ENCODE measurements around the gene BTNL3.

Gene BTNL3

GRCh38 chr5:181020688-181021087 lies 32.0 kb downstream of the BTNL3 start:
- H3K9ac ChIP-seq: no peak overlapping the region
- H3K27me3 ChIP-seq (ENCODE audit: control insufficient read depth, insufficient read depth, low read length): no peaks in the 10 kb centered on the region
- no peaks in the 10 kb centered on the region for H3K79me2 ChIP-seq
- no peaks in the 10 kb centered on the region for H3K36me3 ChIP-seq (ENCODE audit: control insufficient read depth, insufficient read depth, low read length)
- TF ChIP-seq CTCF (IDR thresholded peaks at IDR 0.05): no peak
- no peak overlapping the region for H3K4me3 ChIP-seq (ENCODE audit: low read depth, low read length)
- no peak overlapping the region for H3K4me2 ChIP-seq (ENCODE audit: low read length)
- no peaks in the 10 kb centered on the region for H3K4me1 ChIP-seq
- no peak overlapping the region for H2AFZ ChIP-seq
- H3K27ac ChIP-seq: no peak overlapping the region
- H3K9me3 ChIP-seq (ENCODE audit: control insufficient read depth, low read length): no peaks in the 10 kb centered on the region

- H3K79me2 ChIP-seq: no peaks in the 10 kb centered on the region
- H3K27me3 ChIP-seq (ENCODE audit: control insufficient read depth, insufficient read depth, low read length): no peaks in the 10 kb centered on the region
- H3K4me2 ChIP-seq (ENCODE audit: low read length): no peak overlapping the region
- H3K27ac ChIP-seq: no peak overlapping the region
- H3K4me3 ChIP-seq (ENCODE audit: low read depth, low read length): no peak overlapping the region
- H3K4me1 ChIP-seq: no peaks in the 10 kb centered on the region
- no peak overlapping the region for H2AFZ ChIP-seq
- H3K9me3 ChIP-seq (ENCODE audit: control insufficient read depth, low read length): no peaks in the 10 kb centered on the region
- no peak for TF ChIP-seq CTCF (IDR thresholded peaks at IDR 0.05)
- no peaks in the 10 kb centered on the region for H3K36me3 ChIP-seq (ENCODE audit: control insufficient read depth, insufficient read depth, low read length)
- no peak overlapping the region for H3K9ac ChIP-seq
Observed at GRCh38 chr5:181024245-181025064, 35.8 kb downstream of the BTNL3 start.

GRCh38 chr5:181027452-181028031 lies 38.9 kb downstream of the BTNL3 start:
- Histone ChIP-seq H3K9ac (no peak overlapping the region), H3K4me1 (no peaks in the 10 kb centered on the region), H3K79me2 (no peaks in the 10 kb centered on the region), H3K9me3 (ENCODE audit: control insufficient read depth, low read length) (no peaks in the 10 kb centered on the region), H2AFZ (no peak overlapping the region), H3K27ac (no peak overlapping the region), H3K4me3 (ENCODE audit: low read depth, low read length) (no peak overlapping the region), H3K27me3 (ENCODE audit: control insufficient read depth, insufficient read depth, low read length) (no peaks in the 10 kb centered on the region), H3K4me2 (ENCODE audit: low read length) (no peak overlapping the region), H3K36me3 (ENCODE audit: control insufficient read depth, insufficient read depth, low read length) (no peaks in the 10 kb centered on the region)
- TF ChIP-seq CTCF (IDR thresholded peaks at IDR 0.05): no peak

- no peak overlapping the region for H3K27ac ChIP-seq
- no peaks in the 10 kb centered on the region for H3K4me1 ChIP-seq
- no peaks in the 10 kb centered on the region for H3K27me3 ChIP-seq (ENCODE audit: control insufficient read depth, insufficient read depth, low read length)
- H3K4me2 ChIP-seq (ENCODE audit: low read length): no peak overlapping the region
- H3K9me3 ChIP-seq (ENCODE audit: control insufficient read depth, low read length): no peaks in the 10 kb centered on the region
- H3K79me2 ChIP-seq: no peaks in the 10 kb centered on the region
- no peaks in the 10 kb centered on the region for H3K36me3 ChIP-seq (ENCODE audit: control insufficient read depth, insufficient read depth, low read length)
- H2AFZ ChIP-seq: no peak overlapping the region
- TF ChIP-seq CTCF (IDR thresholded peaks at IDR 0.05): no peak
- H3K9ac ChIP-seq: no peak overlapping the region
- H3K4me3 ChIP-seq (ENCODE audit: low read depth, low read length): no peak overlapping the region
Observed at GRCh38 chr5:181028032-181028819, 39.6 kb downstream of the BTNL3 start.

Data from parathyroid adenoma (tissue), 2 donors.